ENCODE results near the gene GOLM1.
A peak's percentile ranks its signal among the peaks of the same experiment; 100 is the strongest.

GOLM1 gene

GRCh38 chr9:86128235-86128822 is 29.0 kb upstream of the GOLM1 start:
- DNase-seq (ENCODE audit: low read depth, low spot score), result no peak
- ChIA-PET CTCF (no interaction called here), POLR2A (interaction anchor here (1.2 kb wide), 1 partner anchor 29 kb away, joined by 3 read pairs; the partner anchor contains the start of gene GOLM1)
- TF ChIP-seq, protein P1, sequence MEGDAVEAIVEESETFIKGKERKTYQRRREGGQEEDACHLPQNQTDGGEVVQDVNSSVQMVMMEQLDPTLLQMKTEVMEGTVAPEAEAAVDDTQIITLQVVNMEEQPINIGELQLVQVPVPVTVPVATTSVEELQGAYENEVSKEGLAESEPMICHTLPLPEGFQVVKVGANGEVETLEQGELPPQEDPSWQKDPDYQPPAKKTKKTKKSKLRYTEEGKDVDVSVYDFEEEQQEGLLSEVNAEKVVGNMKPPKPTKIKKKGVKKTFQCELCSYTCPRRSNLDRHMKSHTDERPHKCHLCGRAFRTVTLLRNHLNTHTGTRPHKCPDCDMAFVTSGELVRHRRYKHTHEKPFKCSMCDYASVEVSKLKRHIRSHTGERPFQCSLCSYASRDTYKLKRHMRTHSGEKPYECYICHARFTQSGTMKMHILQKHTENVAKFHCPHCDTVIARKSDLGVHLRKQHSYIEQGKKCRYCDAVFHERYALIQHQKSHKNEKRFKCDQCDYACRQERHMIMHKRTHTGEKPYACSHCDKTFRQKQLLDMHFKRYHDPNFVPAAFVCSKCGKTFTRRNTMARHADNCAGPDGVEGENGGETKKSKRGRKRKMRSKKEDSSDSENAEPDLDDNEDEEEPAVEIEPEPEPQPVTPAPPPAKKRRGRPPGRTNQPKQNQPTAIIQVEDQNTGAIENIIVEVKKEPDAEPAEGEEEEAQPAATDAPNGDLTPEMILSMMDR (IDR thresholded peaks at IDR 0.05; ENCODE audit: insufficient read depth, low read length, missing control alignments), result no peak
- H3K4me3 ChIP-seq (ENCODE audit: low read depth, low read length), result no peak overlapping the region

GRCh38 chr9:86126998-86127972 is 27.9 kb upstream of the GOLM1 start:
- CTCF ChIA-PET, result interaction anchor here (1.0 kb wide), 1 partner anchor 75 kb away, joined by 3 read pairs; no protein-coding TSS in a partner anchor
- POLR2A ChIA-PET, result interaction anchor here (1.2 kb wide), 1 partner anchor 28 kb away, joined by 3 read pairs; the partner anchor contains the start of gene GOLM1
- TF ChIP-seq, protein P1 (IDR thresholded peaks at IDR 0.05; ENCODE audit: insufficient read depth, low read length, missing control alignments), result no peak
- DNase-seq (ENCODE audit: low read depth, low spot score), result peak; percentile 16
- H3K4me3 ChIP-seq (ENCODE audit: low read depth, low read length), result no peak overlapping the region

- CTCF ChIA-PET, result no interaction called here
- H3K4me3 ChIP-seq (ENCODE audit: low read depth, low read length), result no peak overlapping the region
- POLR2A ChIA-PET, result no interaction called here
- TF ChIP-seq, protein P1 (IDR thresholded peaks at IDR 0.05; ENCODE audit: insufficient read depth, low read length, missing control alignments), result no peak
- no peak for DNase-seq (ENCODE audit: low read depth, low spot score)
Observed at GRCh38 chr9:86122311-86122710, 23.0 kb upstream of the GOLM1 start.

- no peak overlapping the region for H3K4me3 ChIP-seq (ENCODE audit: low read depth, low read length)
- TF ChIP-seq, protein P1 (IDR thresholded peaks at IDR 0.05; ENCODE audit: insufficient read depth, low read length, missing control alignments), result no peak
- POLR2A ChIA-PET, result no interaction called here
- CTCF ChIA-PET, result no interaction called here
- DNase-seq (ENCODE audit: low read depth, low spot score), result no peak
Observed at GRCh38 chr9:86119457-86119856, 20.1 kb upstream of the GOLM1 start.

DNA sequence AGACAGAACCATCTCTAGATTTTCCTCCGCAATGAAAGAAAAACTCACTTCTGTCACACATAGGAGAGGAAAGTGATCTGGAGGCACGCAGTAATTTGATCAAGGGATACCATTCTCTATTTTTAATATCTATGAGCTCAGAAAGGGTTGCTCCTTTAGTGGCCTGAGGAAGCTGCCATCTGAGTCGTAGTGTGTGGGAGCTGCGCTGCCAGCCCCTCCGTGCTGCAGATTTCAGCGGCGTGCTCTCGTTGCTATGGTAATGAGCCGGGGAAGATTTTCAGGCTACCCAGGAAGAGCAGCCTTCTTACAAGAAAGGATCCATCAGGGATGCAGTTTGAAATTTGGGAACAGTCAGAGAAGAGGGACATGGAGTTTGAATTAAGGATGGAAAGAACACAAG is 17.1 kb upstream of the GOLM1 start:
- TF ChIP-seq, protein P1 (IDR thresholded peaks at IDR 0.05; ENCODE audit: insufficient read depth, low read length, missing control alignments), result no peak
- DNase-seq (ENCODE audit: low read depth, low spot score), result no peak
- POLR2A ChIA-PET, result no interaction called here
- CTCF ChIA-PET, result no interaction called here
- H3K4me3 ChIP-seq (ENCODE audit: low read depth, low read length), result no peak overlapping the region

GRCh38 chr9:86115886-86116285 is 16.5 kb upstream of the GOLM1 start:
- ChIA-PET CTCF (no interaction called here), POLR2A (interaction anchor here (0.5 kb wide), 1 partner anchor 9 kb away, joined by 3 read pairs; no protein-coding TSS in a partner anchor)
- TF ChIP-seq, protein P1 (IDR thresholded peaks at IDR 0.05; ENCODE audit: insufficient read depth, low read length, missing control alignments), result no peak
- H3K4me3 ChIP-seq (ENCODE audit: low read depth, low read length), result no peak overlapping the region
- no peak for DNase-seq (ENCODE audit: low read depth, low spot score)

All from AG04449 (cell line).